H1 (cell line): ENCODE results near the gene CACNG4. TPM values are rescaled to one million over a fixed set of nuclear protein-coding genes. Genes with fewer than 3 reads are reported as not detected.

Experiments used
- CTCF ChIA-PET: fragments of 300-600 bp; sonication (Branson Sonifier 250); formaldehyde crosslinking; loops from one replicate; lab custom pipeline; 2021; ENCODE audit not compliant: partially characterized antibody; lab: Charles Lee
- POLR2A ChIA-PET: fragments of 300-600 bp; sonication (Branson Sonifier 250); formaldehyde crosslinking; loops from one replicate; lab custom pipeline; 2021; ENCODE audit warnings: inconsistent platforms; ENCODE audit not compliant: partially characterized antibody; lab: Charles Lee
- DNase-seq, 2 experiments: peaks; one replicate each; pipeline versions ENCODE4 v3.0.0 to v3.0.0-alpha.2; 2010 to 2022; ENCODE audit warnings: low spot score in 2 of 2, low read depth in 1 of 2, mixed read lengths in 1 of 2
- FAIRE-seq: peaks from 2 replicates; lab custom pipeline; 2011; peaks lifted over from hg19 to GRCh38; lab: Jason Lieb, UNC
- H2AFZ ChIP-seq: 2 replicates; pipeline ENCODE4 v1.8.1; 2012; ENCODE audit warnings: low read length, inconsistent platforms
- H2AK5ac ChIP-seq: 2 replicates; pipeline ENCODE4 v1.6.1; 2013; ENCODE audit warnings: low read depth, low read length
- H2BK120ac ChIP-seq: replicated peaks from 2 replicates; pipeline ENCODE3; 2013; ENCODE audit warnings: low read depth, low read length, inconsistent platforms
- H2BK12ac ChIP-seq: 2 replicates; pipeline ENCODE4 v1.6.1; 2013; ENCODE audit warnings: low read depth, low read length
- H2BK15ac ChIP-seq: 2 replicates; pipeline ENCODE4 v1.6.1; 2013; ENCODE audit warnings: low read length
- H2BK20ac ChIP-seq: 2 replicates; pipeline ENCODE4 v1.6.1; 2013; ENCODE audit warnings: low read length
- H2BK5ac ChIP-seq: 2 replicates; pipeline ENCODE4 v1.6.1; 2013; ENCODE audit warnings: low read depth, low read length
- H3K14ac ChIP-seq: 2 replicates; pipeline ENCODE4 v1.6.1; 2013; ENCODE audit warnings: inconsistent platforms; ENCODE audit not compliant: insufficient read length
- H3K18ac ChIP-seq: 2 replicates; pipeline ENCODE4 v1.6.1; 2013; ENCODE audit warnings: low read length; ENCODE audit errors: extremely low read depth
- H3K23ac ChIP-seq: 2 replicates; pipeline ENCODE4 v1.6.1; 2013; ENCODE audit warnings: inconsistent platforms; ENCODE audit not compliant: insufficient read length
- H3K23me2 ChIP-seq: 2 replicates; pipeline ENCODE4 v1.6.1; 2013; ENCODE audit warnings: low read depth, low read length
- H3K27ac ChIP-seq: 2 replicates; pipeline ENCODE4 v1.6.1; 2011; ENCODE audit warnings: low read depth, low read length, inconsistent platforms
- H3K27me3 ChIP-seq, 4 experiments: replicated peaks in 1 of 4; 1 replicate in 1 of 4; 2 replicates in 3 of 4; pipeline versions ENCODE4 v1.6.1 to v1.8.1; 2011 to 2013; ENCODE audit warnings: low read length in 3 of 4, mild to moderate bottlenecking in 3 of 4, inconsistent platforms in 2 of 4, mixed read lengths in 2 of 4, moderate library complexity in 1 of 4; ENCODE audit not compliant: control insufficient read depth in 3 of 4, insufficient read depth in 3 of 4; ENCODE audit errors: extremely low read depth in 1 of 4
- H3K36me3 ChIP-seq, 4 experiments: 2 replicates each; pipeline versions ENCODE4 v1.6.1 to v1.8.1; 2011 to 2013; ENCODE audit warnings: mild to moderate bottlenecking in 4 of 4, low read length in 3 of 4, moderate library complexity in 2 of 4, control low read depth in 1 of 4, inconsistent platforms in 1 of 4; ENCODE audit not compliant: insufficient read depth in 4 of 4, control insufficient read depth in 2 of 4
- H3K4ac ChIP-seq: replicated peaks from 2 replicates; pipeline ENCODE3; 2013; ENCODE audit warnings: low read length, low read depth, mixed read lengths, inconsistent platforms; ENCODE audit not compliant: insufficient read length
- H3K4me1 ChIP-seq, 4 experiments: replicated peaks in 1 of 4; 1 replicate in 1 of 4; 2 replicates in 3 of 4; pipeline versions ENCODE4 v1.6.1 to v1.8.1; 2011 to 2013; ENCODE audit warnings: low read length in 3 of 4, inconsistent platforms in 2 of 4, mixed read lengths in 1 of 4; ENCODE audit not compliant: insufficient read depth in 4 of 4, control insufficient read depth in 3 of 4
- H3K4me2 ChIP-seq, 2 experiments: 2 replicates each; pipeline versions ENCODE4 v1.6.1 to v1.8.1; 2011 to 2013; ENCODE audit warnings: low read depth in 2 of 2, low read length in 2 of 2, control low read depth in 1 of 2, inconsistent platforms in 1 of 2, mild to moderate bottlenecking in 1 of 2; ENCODE audit not compliant: insufficient read depth in 1 of 2
- H3K4me3 ChIP-seq, 4 experiments: fragments of 200-600, 300-600 bp in 1 of 4; sonication (generic), shearing (Covaris generic), sonication (Bioruptor Twin) in 1 of 4; 2 replicates each; pipeline versions ENCODE4 v1.5.1 to v1.8.1; 2011 to 2016; ENCODE audit warnings: low read length in 4 of 4, low read depth in 3 of 4, control low read depth in 2 of 4, inconsistent platforms in 2 of 4, mild to moderate bottlenecking in 2 of 4, mixed read lengths in 1 of 4, moderate library complexity in 1 of 4; ENCODE audit not compliant: insufficient read depth in 2 of 4; ENCODE audit errors: extremely low read depth in 1 of 4
- H3K56ac ChIP-seq: replicated peaks from 2 replicates; pipeline ENCODE3; 2013; ENCODE audit warnings: low read depth, mild to moderate bottlenecking, mixed read lengths, low read length, inconsistent platforms; ENCODE audit not compliant: insufficient read length
- H3K79me1 ChIP-seq: 2 replicates; pipeline ENCODE4 v1.6.1; 2013; ENCODE audit warnings: low read depth, low read length, control low read depth
- H3K79me2 ChIP-seq, 2 experiments: 2 replicates each; pipeline versions ENCODE4 v1.6.1 to v1.8.1; 2012 to 2013; ENCODE audit warnings: low read length in 2 of 2, mild to moderate bottlenecking in 2 of 2, inconsistent platforms in 1 of 2; ENCODE audit not compliant: insufficient read depth in 2 of 2, control insufficient read depth in 1 of 2
- H3K9ac ChIP-seq, 4 experiments: replicated peaks in 1 of 4; 1 replicate in 1 of 4; 2 replicates in 3 of 4; pipeline versions ENCODE4 v1.6.1 to v1.8.1; 2011 to 2013; ENCODE audit warnings: low read depth in 3 of 4, low read length in 3 of 4, control low read depth in 2 of 4, mild to moderate bottlenecking in 2 of 4, moderate library complexity in 2 of 4, inconsistent platforms in 1 of 4; ENCODE audit errors: extremely low read depth in 1 of 4
- H3K9me3 ChIP-seq, 2 experiments: 2 replicates each; pipeline versions ENCODE4 v1.6.1 to v1.8.1; 2012 to 2013; ENCODE audit warnings: mild to moderate bottlenecking in 2 of 2, moderate library complexity in 2 of 2, control low read depth in 1 of 2, inconsistent platforms in 1 of 2, low read depth in 1 of 2, low read length in 1 of 2, mixed read lengths in 1 of 2; ENCODE audit not compliant: insufficient read depth in 2 of 2
- H4K20me1 ChIP-seq, 2 experiments: replicated peaks in 1 of 2; 2 replicates each; pipeline versions ENCODE3 to v1.8.1; 2011 to 2013; ENCODE audit warnings: inconsistent platforms in 2 of 2, low read length in 2 of 2, mild to moderate bottlenecking in 1 of 2; ENCODE audit not compliant: insufficient read depth in 2 of 2, control insufficient read depth in 1 of 2
- H4K5ac ChIP-seq: 2 replicates; pipeline ENCODE4 v1.6.1; 2013; ENCODE audit warnings: low read length, low read depth, mixed read lengths, inconsistent platforms; ENCODE audit not compliant: insufficient read length
- H4K8ac ChIP-seq: 2 replicates; pipeline ENCODE4 v1.8.0; 2013; ENCODE audit warnings: mild to moderate bottlenecking, moderate library complexity, low read length, inconsistent platforms; ENCODE audit not compliant: insufficient read depth; ENCODE audit errors: extremely low read depth
- H4K91ac ChIP-seq: replicated peaks from 2 replicates; pipeline ENCODE3; 2013; ENCODE audit warnings: low read length, mixed read lengths, inconsistent platforms; ENCODE audit not compliant: insufficient read length
- CHD2 ChIP-seq: IDR thresholded peaks from 2 replicates; pipeline ENCODE4 v1.6.1; 2012; ENCODE audit warnings: low read length, improper control_type of control experiment
- CREB1 ChIP-seq: IDR thresholded peaks from 2 replicates; pipeline ENCODE4 v1.6.1; 2012; ENCODE audit warnings: inconsistent platforms
- EP300 ChIP-seq, 2 experiments: IDR thresholded peaks; 1 replicate in 1 of 2; 2 replicates in 1 of 2; pipeline ENCODE4 v1.6.1; 2011 to 2012; ENCODE audit warnings: low read depth in 2 of 2, low read length in 2 of 2, mild to moderate bottlenecking in 2 of 2, borderline replicate concordance in 1 of 2, inconsistent platforms in 1 of 2, moderate library complexity in 1 of 2
- EZH2 ChIP-seq: fragments of 200-600 bp; sonication (generic); IDR thresholded peaks from 2 replicates; pipeline ENCODE4 v1.7.1; 2012; ENCODE audit warnings: low read depth, mild to moderate bottlenecking, moderate library complexity, low read length, inconsistent platforms; ENCODE audit not compliant: severe bottlenecking
- GABPA ChIP-seq: IDR thresholded peaks from 2 replicates; pipeline ENCODE4 v1.6.1; 2011; ENCODE audit warnings: mild to moderate bottlenecking, low read length, moderate library complexity, borderline replicate concordance; ENCODE audit not compliant: insufficient read depth
- JUN ChIP-seq: IDR thresholded peaks from 2 replicates; pipeline ENCODE4 v1.6.1; 2011; ENCODE audit warnings: low read depth, mild to moderate bottlenecking, improper control_type of control experiment, low read length
- KDM4A ChIP-seq: IDR thresholded peaks from one replicate; pipeline ENCODE4 v1.7.1; 2012; ENCODE audit warnings: low read depth, mild to moderate bottlenecking, moderate library complexity, low read length, inconsistent platforms; ENCODE audit not compliant: severe bottlenecking
- PHF8 ChIP-seq: fragments of 200-600 bp; sonication (generic); conservative IDR thresholded peaks from 2 replicates; pipeline ENCODE4 v1.7.1; 2012; ENCODE audit warnings: low read depth, mild to moderate bottlenecking, inconsistent platforms, low read length, moderate library complexity
- SP4 ChIP-seq: IDR thresholded peaks from 2 replicates; pipeline ENCODE4 v1.6.1; 2012; ENCODE audit warnings: low read length, inconsistent platforms
- SUZ12 ChIP-seq: fragments of 200-600 bp; sonication (generic); IDR thresholded peaks from 2 replicates; pipeline ENCODE4 v1.6.1; 2012; ENCODE audit warnings: mild to moderate bottlenecking, inconsistent platforms, low read length, moderate library complexity, mixed read lengths
- WGBS, 2 experiments: shearing (Covaris generic) in 1 of 2; methylation state at CpG; one replicate each; pipeline versions ENCODE4 v1.1.6 to v1.1.7; 2013 to 2015; ENCODE audit warnings: low lambda C conversion rate in 2 of 2, mixed read lengths in 2 of 2, inconsistent platforms in 1 of 2, low coverage in 1 of 2, missing lambda C conversion rate in 1 of 2; ENCODE audit not compliant: insufficient replicate concordance in 2 of 2, insufficient coverage in 1 of 2, insufficient read length in 1 of 2; ENCODE audit errors: extremely low coverage in 1 of 2, missing lambda C conversion rate in 1 of 2; 5-methylcytosine and 5-hydroxymethylcytosine counted together
- polyA plus RNA-seq, 7 experiments: library from polyadenylated mRNA; depleted of rRNA in 3 of 7; stranded (reverse) in 5 of 7; unstranded in 2 of 7; fragments of >200 nt in 5 of 7; fragments of 200-250 nt in 2 of 7; gene quantifications; 1 replicate in 5 of 7; 2 replicates in 1 of 7; 4 replicates in 1 of 7; pipeline versions ENCODE4 v1.2.1 to v1.2.3, GENCODE V29; 2011 to 2013; ENCODE audit warnings: missing spikeins in 2 of 7, mixed read lengths in 2 of 7
- total RNA-seq: library from RNA; stranded (reverse); fragmentation: NEBNext Ultra II Directional; extraction: Animal tissue kit (Norgen Biotek cat#: 25700); gene quantifications from 2 replicates; pipeline ENCODE4 v1.2.1, GENCODE V29; 2021

CACNG4 gene
- total and polyA plus RNA-seq, 2 of the 8 experiments (the other 6 are each of a cell fraction or from before 2014, with no cell fraction given), result 3.6 to 5.6 TPM

DNA sequence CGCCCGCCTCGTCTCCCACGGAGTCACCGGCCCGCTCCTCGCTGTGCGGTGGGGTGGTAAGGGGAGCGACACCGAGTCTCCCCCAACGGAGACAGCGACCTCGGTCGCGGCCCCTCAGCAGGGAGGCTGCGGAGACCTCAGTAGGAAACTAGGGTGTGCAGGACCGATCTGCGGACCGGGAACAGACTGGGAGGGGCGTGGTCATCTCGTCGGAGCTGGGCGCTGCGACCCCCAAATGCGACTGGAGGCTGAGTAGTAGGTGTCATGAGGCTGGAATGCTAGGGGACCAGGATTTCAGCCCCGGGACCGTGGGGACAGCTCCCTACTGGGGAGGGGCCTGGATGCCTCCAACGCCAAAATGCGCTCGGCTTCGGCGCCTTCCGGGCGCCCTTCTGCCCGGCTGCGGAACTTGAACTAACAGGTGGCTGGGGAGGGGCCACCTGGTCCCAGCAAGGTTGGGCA, 1.3 kb downstream of the CACNG4 start:
- peaks cover 17% of the 10 kb centered on the region for H3K23me2 ChIP-seq
- no peaks in the 10 kb centered on the region for H3K79me2 ChIP-seq
- H3K9me3 ChIP-seq, result no peaks in the 10 kb centered on the region
- H3K4me2 ChIP-seq, result peak overlapping the region; percentile 94 to 99
- ChIA-PET POLR2A (interaction anchor here (0.5 to 0.6 kb wide), 2 partner anchors 534 to 1074 kb away, joined by 3 read pairs; no protein-coding TSS in a partner anchor), CTCF (interaction anchor here (1.0 to 1.2 kb wide), 3 partner anchors 9 to 48 kb away, joined by 3 read pairs; no protein-coding TSS in a partner anchor)
- H2BK5ac ChIP-seq, result no peak overlapping the region
- H3K9ac ChIP-seq, result 0 out of 7 replicates have a peak overlapping the region, but pooled peaks of 1 of the 4 experiments have one; percentile 8
- no peaks in the 10 kb centered on the region; the same call in none of the 2 replicates for H3K79me1 ChIP-seq
- H2BK20ac ChIP-seq, result no peak overlapping the region
- no peak overlapping the region for H4K91ac ChIP-seq
- H3K14ac ChIP-seq, result no peak overlapping the region
- H2AK5ac ChIP-seq, result no peak overlapping the region
- FAIRE-seq (no peak), DNase-seq (peak in 1 of 2 experiments; percentile 60)
- H4K8ac ChIP-seq, result no peak overlapping the region
- no peak overlapping the region for H2BK120ac ChIP-seq
- peaks cover 2 to 6% of the 10 kb centered on the region in 2 experiments for H4K20me1 ChIP-seq
- H3K4ac ChIP-seq, result no peak overlapping the region
- no peak overlapping the region for H3K27ac ChIP-seq
- peaks cover 6 to 49% (median 42%) of the 10 kb centered on the region in 4 experiments for H3K27me3 ChIP-seq
- no peak overlapping the region for H2BK15ac ChIP-seq
- no peak overlapping the region for H2AFZ ChIP-seq
- no peak overlapping the region for H3K23ac ChIP-seq
- peak overlapping the region; percentile 57 to 69 (median 64) for H3K4me3 ChIP-seq
- H2BK12ac ChIP-seq, result no peak overlapping the region
- H3K56ac ChIP-seq, result no peak overlapping the region
- no peak overlapping the region for H4K5ac ChIP-seq
- WGBS, 2 experiments, result 2% methylated on average over 23 of the region's 36 CpGs; no CpG with 5 or more reads in 1 of the 2 experiments
- H3K18ac ChIP-seq, result no peak overlapping the region
- peaks cover 4 to 9% (median 6%) of the 10 kb centered on the region in 4 experiments; a peak in 6 of 7 replicates for H3K4me1 ChIP-seq
- no peaks in the 10 kb centered on the region for H3K36me3 ChIP-seq
- TF ChIP-seq JUN, result no peak
- TF ChIP-seq SP4, result no peak
- no peak for TF ChIP-seq SUZ12
- TF ChIP-seq EP300 (IDR thresholded peaks at IDR 0.05; ENCODE audit: borderline replicate concordance in 1 of 2, low read depth in 2 of 2, low read length in 2 of 2), result no peak
- peak; percentile 9 for TF ChIP-seq KDM4A
- no peak for TF ChIP-seq GABPA
- TF ChIP-seq CREB1, result no peak
- TF ChIP-seq EZH2, result peak; percentile 15
- TF ChIP-seq PHF8, result no peak
- no peak for TF ChIP-seq CHD2
